Cardiac muscle cell (in vitro differentiated cells and primary cell): Measurements from ENCODE around the gene AIMP2. TPM values are rescaled to one million over a fixed set of nuclear protein-coding genes. Genes with fewer than 3 reads are reported as not detected.

Experiments used
- DNase-seq, 2 donors: peaks; one replicate each; pipeline versions ENCODE4 v3.0.0 to v3.0.0-alpha.2; 2010 to 2017; ENCODE audit warnings: low read depth in 1 of 2, low spot score in 1 of 2
- H3K27ac ChIP-seq: fragments of 200-600 bp; sonication (generic); 2 replicates; pipeline ENCODE4 v1.5.1; 2016
- H3K27me3 ChIP-seq: fragments of 200-600 bp; sonication (generic); 2 replicates; pipeline ENCODE4 v1.6.0; 2016; ENCODE audit warnings: control low read depth
- H3K36me3 ChIP-seq: fragments of 200-600 bp; sonication (generic); 2 replicates; pipeline ENCODE4 v1.5.1; 2016; ENCODE audit warnings: control low read depth
- H3K4me1 ChIP-seq: fragments of 200-600 bp; sonication (generic); 2 replicates; pipeline ENCODE4 v1.8.1; 2017; ENCODE audit warnings: low read depth, mild to moderate bottlenecking, mixed run types
- H3K4me3 ChIP-seq: fragments of 200-600 bp; sonication (generic); 2 replicates; pipeline ENCODE4 v1.5.1; 2016; ENCODE audit warnings: mild to moderate bottlenecking
- H3K9me3 ChIP-seq: fragments of 200-600 bp; sonication (generic); 2 replicates; pipeline ENCODE4 v1.5.1; 2017; ENCODE audit warnings: low read depth, mild to moderate bottlenecking, control low read depth
- polyA plus RNA-seq: library from polyadenylated mRNA; unstranded; fragments of >200 nt; fragmentation: Nextera tagmentation; extraction: Ambion mirVana; gene quantifications from 2 replicates; pipeline ENCODE4 v1.2.1, GENCODE V29; 2016
- total RNA-seq: library from RNA; depleted of rRNA; stranded (reverse); fragments of >200 nt; gene quantifications from 2 replicates; pipeline ENCODE4 v1.2.3, GENCODE V29; 2016
- TF ChIP-seq, protein P1 (sequence below): IDR thresholded peaks from 2 replicates; pipeline ENCODE4 v1.5.1; 2012; ENCODE audit warnings: low read depth, mild to moderate bottlenecking, low read length

The AIMP2 gene
- total and polyA plus RNA-seq, 2 experiments from 2014 or later = 44.3 to 75.0 TPM

DNA sequence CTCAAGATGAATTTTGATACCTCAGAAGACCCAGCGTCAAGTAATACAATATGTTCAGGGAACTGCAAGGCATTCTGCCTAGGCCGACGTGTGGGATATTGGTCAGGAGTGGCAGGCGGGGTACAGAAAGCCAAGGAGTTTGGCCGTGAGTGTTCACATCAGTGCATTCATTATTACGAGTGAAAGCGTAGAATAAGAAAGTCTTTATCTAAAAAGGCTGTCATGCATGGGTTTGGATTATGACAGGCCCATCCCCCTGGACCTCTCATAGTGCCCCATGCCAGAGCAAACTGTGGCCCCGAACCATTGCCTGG lies 7.5 kb downstream of the AIMP2 start:
- H3K9me3 ChIP-seq = no peaks in the 10 kb centered on the region
- H3K4me3 ChIP-seq = no peak overlapping the region
- peak overlapping the region; percentile 43 for H3K27ac ChIP-seq
- peaks cover 26% of the 10 kb centered on the region for H3K36me3 ChIP-seq
- TF ChIP-seq, protein P1, sequence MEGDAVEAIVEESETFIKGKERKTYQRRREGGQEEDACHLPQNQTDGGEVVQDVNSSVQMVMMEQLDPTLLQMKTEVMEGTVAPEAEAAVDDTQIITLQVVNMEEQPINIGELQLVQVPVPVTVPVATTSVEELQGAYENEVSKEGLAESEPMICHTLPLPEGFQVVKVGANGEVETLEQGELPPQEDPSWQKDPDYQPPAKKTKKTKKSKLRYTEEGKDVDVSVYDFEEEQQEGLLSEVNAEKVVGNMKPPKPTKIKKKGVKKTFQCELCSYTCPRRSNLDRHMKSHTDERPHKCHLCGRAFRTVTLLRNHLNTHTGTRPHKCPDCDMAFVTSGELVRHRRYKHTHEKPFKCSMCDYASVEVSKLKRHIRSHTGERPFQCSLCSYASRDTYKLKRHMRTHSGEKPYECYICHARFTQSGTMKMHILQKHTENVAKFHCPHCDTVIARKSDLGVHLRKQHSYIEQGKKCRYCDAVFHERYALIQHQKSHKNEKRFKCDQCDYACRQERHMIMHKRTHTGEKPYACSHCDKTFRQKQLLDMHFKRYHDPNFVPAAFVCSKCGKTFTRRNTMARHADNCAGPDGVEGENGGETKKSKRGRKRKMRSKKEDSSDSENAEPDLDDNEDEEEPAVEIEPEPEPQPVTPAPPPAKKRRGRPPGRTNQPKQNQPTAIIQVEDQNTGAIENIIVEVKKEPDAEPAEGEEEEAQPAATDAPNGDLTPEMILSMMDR = no peak
- H3K4me1 ChIP-seq = no peaks in the 10 kb centered on the region
- no peaks in the 10 kb centered on the region for H3K27me3 ChIP-seq
- no peak for DNase-seq

DNA sequence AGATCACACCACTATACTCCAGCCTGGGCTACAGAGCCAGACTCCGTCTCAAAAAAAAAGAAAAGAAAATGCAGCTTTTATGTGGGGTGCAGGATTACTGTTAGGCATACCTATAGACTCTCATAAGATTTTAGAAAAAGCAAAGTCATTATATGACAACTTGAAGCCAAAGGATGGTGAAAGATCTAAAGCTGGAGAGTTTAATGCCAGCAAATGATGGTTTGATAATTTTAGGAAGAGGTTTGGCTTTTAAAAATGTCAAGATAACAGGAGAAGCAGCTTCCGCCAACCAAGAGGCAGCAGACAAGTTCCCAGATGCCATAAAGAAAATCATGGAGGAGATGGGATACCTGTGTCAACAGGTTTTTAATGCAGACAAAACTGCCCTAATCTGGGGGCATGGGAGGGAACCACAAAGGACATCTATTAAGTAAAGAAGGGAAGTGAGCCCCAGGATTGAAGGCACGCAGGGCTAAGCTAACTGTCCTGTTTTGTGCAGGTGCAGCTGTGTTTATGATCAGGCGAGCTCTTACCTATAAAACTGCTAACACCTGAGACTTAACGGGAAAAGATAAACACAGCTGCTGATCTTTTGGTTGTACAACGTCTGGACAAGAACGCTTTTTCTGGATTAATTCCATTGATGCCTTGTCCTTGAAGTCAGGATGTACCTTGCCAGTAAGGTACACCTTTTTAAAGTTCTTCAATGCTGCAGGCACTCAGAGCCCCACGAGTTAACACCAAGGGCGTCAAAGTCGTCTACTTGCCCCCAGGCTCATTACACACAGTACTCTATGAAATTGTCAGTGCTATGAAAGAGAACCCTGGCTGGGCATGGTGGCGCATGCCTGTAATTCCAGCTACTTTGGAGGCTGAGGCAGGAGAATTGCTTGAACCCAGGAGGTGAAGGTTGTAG lies 11.6 kb downstream of the AIMP2 start:
- Histone ChIP-seq H3K4me3 (no peak overlapping the region), H3K9me3 (no peaks in the 10 kb centered on the region), H3K36me3 (peaks cover 61% of the 10 kb centered on the region), H3K4me1 (no peaks in the 10 kb centered on the region), H3K27ac (peak overlapping the region; percentile 23), H3K27me3 (no peaks in the 10 kb centered on the region)
- DNase-seq = no peak
- TF ChIP-seq, protein P1 = no peak

DNA sequence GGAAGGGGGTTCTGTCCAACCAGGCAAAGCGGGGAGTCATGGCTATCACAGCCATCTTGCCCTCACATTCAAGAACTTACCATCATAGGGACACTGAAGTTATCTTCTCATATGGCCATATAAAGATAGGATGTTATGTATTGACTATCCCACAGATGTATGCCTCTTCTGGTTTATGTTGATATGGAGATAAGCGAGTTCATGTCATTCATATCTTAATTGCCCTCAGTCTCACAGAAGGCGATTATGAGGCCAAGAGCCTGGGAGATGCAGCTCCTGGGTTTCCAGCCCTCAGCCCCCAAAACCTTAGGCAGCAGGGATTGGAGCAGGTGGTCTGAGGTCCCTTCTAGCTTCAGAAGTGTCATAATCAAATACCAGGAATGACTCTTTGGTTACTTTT lies 13.6 kb downstream of the AIMP2 start:
- Histone ChIP-seq H3K36me3 (peaks cover 73% of the 10 kb centered on the region), H3K27me3 (no peaks in the 10 kb centered on the region), H3K4me1 (no peaks in the 10 kb centered on the region), H3K9me3 (no peaks in the 10 kb centered on the region), H3K4me3 (no peak overlapping the region), H3K27ac (no peak overlapping the region)
- TF ChIP-seq, protein P1 = no peak
- no peak for DNase-seq

DNA sequence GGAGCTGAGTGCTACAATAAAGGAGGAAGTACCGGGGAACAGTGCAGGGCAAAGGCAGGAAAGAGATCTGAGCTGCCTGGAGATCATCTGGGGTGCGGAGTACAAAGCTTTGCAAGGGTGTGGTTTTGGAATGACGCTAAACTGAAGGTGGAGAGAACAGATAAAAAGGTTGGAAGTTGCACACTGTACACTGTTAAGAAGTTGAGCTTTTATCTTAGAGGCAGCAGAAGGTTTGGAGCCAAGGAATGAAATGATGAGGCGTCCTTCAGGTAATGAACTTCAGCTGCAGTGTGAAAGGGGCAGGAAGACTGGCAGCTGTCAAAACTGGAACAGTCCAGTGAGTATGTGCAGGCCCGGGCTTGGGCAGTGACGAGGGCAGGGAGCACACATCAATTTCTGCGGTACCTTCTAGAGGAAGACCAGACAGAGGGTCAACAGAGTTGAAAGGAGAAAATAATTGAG lies 14.9 kb downstream of the AIMP2 start:
- Histone ChIP-seq H3K36me3 (peaks cover 76% of the 10 kb centered on the region), H3K4me3 (no peak overlapping the region), H3K27me3 (no peaks in the 10 kb centered on the region), H3K4me1 (no peaks in the 10 kb centered on the region), H3K9me3 (no peaks in the 10 kb centered on the region), H3K27ac (peak overlapping the region; percentile 34)
- no peak for DNase-seq
- TF ChIP-seq, protein P1 = no peak

DNA sequence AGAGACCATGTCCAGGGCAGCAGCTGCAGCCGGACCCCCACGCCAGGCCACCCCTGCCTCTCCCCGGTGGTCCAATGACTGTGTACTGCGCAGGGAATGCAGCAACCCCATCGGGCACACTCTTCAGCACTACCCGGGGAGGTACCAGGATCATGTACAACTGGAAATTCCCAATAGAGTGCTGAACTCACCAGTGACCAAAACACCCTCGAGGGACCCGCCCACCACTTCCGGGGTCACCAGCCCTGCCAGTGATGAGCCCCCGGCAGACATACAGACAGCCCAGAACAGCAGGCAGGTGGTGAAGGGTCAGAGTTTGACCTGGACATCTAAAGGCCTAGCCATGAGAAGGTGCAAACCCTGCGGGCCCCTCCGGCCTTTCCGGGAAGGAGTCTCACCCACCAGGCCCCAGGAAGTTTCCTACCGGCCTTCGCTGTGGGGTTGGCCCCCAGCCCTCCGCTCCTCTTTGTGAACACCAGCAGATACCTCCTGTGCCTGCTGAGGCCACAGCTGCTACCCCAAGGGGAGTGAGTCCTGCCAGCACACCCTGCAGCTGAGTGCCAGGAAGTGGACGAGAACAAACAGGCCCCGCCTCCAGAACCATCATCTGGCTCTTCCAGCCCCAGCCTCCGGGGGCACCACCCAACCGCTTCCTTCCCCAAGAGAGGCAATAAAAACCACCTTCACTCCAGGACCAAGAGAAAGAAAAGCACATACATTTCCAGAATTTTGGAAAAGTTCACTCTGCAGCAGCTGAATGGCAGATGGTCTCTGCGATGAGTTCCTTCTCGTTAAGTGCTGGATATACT lies 17.1 kb downstream of the AIMP2 start:
- peaks cover 72% of the 10 kb centered on the region for H3K36me3 ChIP-seq
- H3K9me3 ChIP-seq = no peaks in the 10 kb centered on the region
- peak; percentile 40 for DNase-seq
- no peaks in the 10 kb centered on the region for H3K27me3 ChIP-seq
- TF ChIP-seq, protein P1 = peak; percentile 23
- H3K27ac ChIP-seq = no peak overlapping the region
- no peak overlapping the region for H3K4me3 ChIP-seq
- no peaks in the 10 kb centered on the region for H3K4me1 ChIP-seq
